IMR-90 (cell line): ENCODE data around the gene TNFRSF1B. TPM values are rescaled to one million over a fixed set of nuclear protein-coding genes. Genes with fewer than 3 reads are reported as not detected.
A peak's percentile ranks its signal among the peaks of the same experiment; 100 is the strongest.

Experiments used
- ATAC-seq: fragments of 200-7000 bp; cut with Tn5 transposase; 2 replicates; pipeline ENCODE4 v1.9.1; 2020; ENCODE audit warnings: low read depth, mild to moderate bottlenecking, moderate library complexity
- BruUV-seq: library from RNA; stranded (reverse); fragments of 400-500 nt; replicated peaks from 2 replicates; lab custom pipeline; 2021; lab: Mats Ljungman, UMichigan
- CTCF ChIA-PET: fragments of 300-600 bp; formaldehyde crosslinking; extraction: SDS; loops from one replicate; lab custom pipeline; 2021; ENCODE audit warnings: antibody characterized with exemption; lab: Yijun Ruan, JAX
- POLR2A ChIA-PET: fragments of 300-600 bp; sonication (Branson Sonifier 250); formaldehyde crosslinking; loops from one replicate; lab custom pipeline; 2022; ENCODE audit warnings: antibody characterized with exemption; ENCODE audit not compliant: unreplicated experiment; lab: Charles Lee
- DNase-seq: peaks from one replicate; pipeline ENCODE4 v3.0.0; 2013
- H2AFZ ChIP-seq: replicated peaks from 2 replicates; pipeline ENCODE3; 2013; ENCODE audit warnings: low read length, mild to moderate bottlenecking; ENCODE audit not compliant: poor library complexity
- H2AK5ac ChIP-seq: 2 replicates; pipeline ENCODE4 v1.6.1; 2013; ENCODE audit warnings: low read depth, low read length, inconsistent platforms
- H2AK9ac ChIP-seq: replicated peaks from 2 replicates; pipeline ENCODE3; 2013; ENCODE audit warnings: mild to moderate bottlenecking, low read depth, low read length, moderate library complexity; ENCODE audit not compliant: poor library complexity
- H2BK120ac ChIP-seq: 2 replicates; pipeline ENCODE4 v1.6.1; 2013; ENCODE audit warnings: low read depth, low read length, inconsistent platforms
- H2BK15ac ChIP-seq: 3 replicates; pipeline ENCODE4 v1.6.1; 2013; ENCODE audit warnings: low read depth, low read length, inconsistent platforms
- H2BK20ac ChIP-seq: 2 replicates; pipeline ENCODE4 v1.6.1; 2013; ENCODE audit warnings: low read depth, mild to moderate bottlenecking, inconsistent platforms, low read length, moderate library complexity
- H2BK5ac ChIP-seq: 2 replicates; pipeline ENCODE4 v1.6.1; 2013; ENCODE audit warnings: mild to moderate bottlenecking, low read depth, low read length, inconsistent platforms; ENCODE audit not compliant: poor library complexity, severe bottlenecking
- H3K14ac ChIP-seq: replicated peaks from 2 replicates; pipeline ENCODE4 v1.6.1; 2013; ENCODE audit warnings: low read depth, low read length, inconsistent platforms
- H3K18ac ChIP-seq: 2 replicates; pipeline ENCODE4 v1.6.1; 2013; ENCODE audit warnings: low read depth, low read length, control low read depth
- H3K23ac ChIP-seq: 2 replicates; pipeline ENCODE4 v1.6.1; 2013; ENCODE audit warnings: low read depth, low read length, inconsistent platforms
- H3K27ac ChIP-seq: 2 replicates; pipeline ENCODE4 v1.5.1; 2013; ENCODE audit warnings: mild to moderate bottlenecking, control low read depth, low read length; ENCODE audit not compliant: insufficient read depth
- H3K27me3 ChIP-seq: 2 replicates; pipeline ENCODE4 v1.6.1; 2013; ENCODE audit warnings: low read length; ENCODE audit not compliant: control insufficient read depth, insufficient read depth
- H3K36me3 ChIP-seq: 2 replicates; pipeline ENCODE4 v1.6.1; 2013; ENCODE audit warnings: low read length, mixed read lengths; ENCODE audit not compliant: control insufficient read depth, insufficient read depth
- H3K4ac ChIP-seq: 2 replicates; pipeline ENCODE4 v1.6.1; 2013; ENCODE audit warnings: low read depth, low read length, inconsistent platforms
- H3K4me1 ChIP-seq: 2 replicates; pipeline ENCODE4 v1.6.1; 2013; ENCODE audit warnings: low read length, mixed read lengths; ENCODE audit not compliant: control insufficient read depth, insufficient read depth
- H3K4me2 ChIP-seq: 2 replicates; pipeline ENCODE4 v1.6.1; 2013; ENCODE audit warnings: low read depth, mild to moderate bottlenecking, control low read depth, low read length, moderate library complexity
- H3K4me3 ChIP-seq: 2 replicates; pipeline ENCODE4 v1.5.1; 2013; ENCODE audit warnings: low read depth, mild to moderate bottlenecking, control low read depth, low read length, moderate library complexity; ENCODE audit not compliant: insufficient read depth
- H3K56ac ChIP-seq: 2 replicates; pipeline ENCODE4 v1.6.1; 2013; ENCODE audit warnings: low read length, inconsistent platforms; ENCODE audit not compliant: insufficient read depth; ENCODE audit errors: extremely low read depth
- H3K79me1 ChIP-seq, 2 experiments: 2 replicates each; pipeline ENCODE4 v1.6.1; 2013; ENCODE audit warnings: low read length in 2 of 2, inconsistent platforms in 1 of 2, low read depth in 1 of 2
- H3K9ac ChIP-seq: 2 replicates; pipeline ENCODE4 v1.6.1; 2013; ENCODE audit warnings: low read depth, low read length, control low read depth
- H3K9me1 ChIP-seq: 2 replicates; pipeline ENCODE4 v1.6.1; 2013; ENCODE audit warnings: low read length, inconsistent platforms; ENCODE audit not compliant: insufficient read depth
- H3K9me3 ChIP-seq: 2 replicates; pipeline ENCODE4 v1.6.1; 2013; ENCODE audit warnings: low read length; ENCODE audit not compliant: control insufficient read depth, insufficient read depth
- H4K20me1 ChIP-seq: 2 replicates; pipeline ENCODE4 v1.6.1; 2013; ENCODE audit warnings: low read length, inconsistent platforms; ENCODE audit not compliant: insufficient read depth
- H4K5ac ChIP-seq: 2 replicates; pipeline ENCODE4 v1.6.1; 2013; ENCODE audit warnings: mild to moderate bottlenecking, low read depth, low read length, control low read depth
- H4K8ac ChIP-seq, 2 experiments: 2 replicates each; pipeline ENCODE4 v1.6.1; 2013; ENCODE audit warnings: low read depth in 2 of 2, low read length in 2 of 2, control low read depth in 1 of 2, inconsistent platforms in 1 of 2
- H4K91ac ChIP-seq: 2 replicates; pipeline ENCODE4 v1.6.1; 2013; ENCODE audit warnings: low read depth, low read length, inconsistent platforms; ENCODE audit not compliant: insufficient read depth
- BHLHE40 ChIP-seq: fragments of 150-350 bp; IDR thresholded peaks from 2 replicates; pipeline ENCODE4 v1.6.1; 2016; ENCODE audit warnings: mild to moderate bottlenecking, low read depth, low read length
- ELK1 ChIP-seq: fragments of 150-350 bp; IDR thresholded peaks from 2 replicates; pipeline ENCODE4 v1.6.1; 2016; ENCODE audit warnings: low read depth, mild to moderate bottlenecking, low read length, moderate library complexity, borderline replicate concordance
- MAZ ChIP-seq: IDR thresholded peaks from 2 replicates; pipeline ENCODE4 v1.6.1; 2012; ENCODE audit warnings: low read depth, mild to moderate bottlenecking, low read length, improper control_type of control experiment, moderate library complexity, borderline replicate concordance
- MXI1 ChIP-seq: IDR thresholded peaks from 2 replicates; pipeline ENCODE4 v1.6.1; 2012; ENCODE audit warnings: low read depth, mild to moderate bottlenecking, low read length, moderate library complexity, borderline replicate concordance
- WGBS, 2 experiments: methylation state at CpG; one replicate each; pipeline versions ENCODE4 v1.1.5 to v1.1.7; 2013; ENCODE audit warnings: missing lambda C conversion rate in 2 of 2; ENCODE audit not compliant: insufficient read length in 1 of 2; ENCODE audit errors: extremely low coverage in 2 of 2; 5-methylcytosine and 5-hydroxymethylcytosine counted together
- dilution Hi-C: fragments of 300-500 bp; cut with HindIII; formaldehyde crosslinking; loops from one replicate; pipeline ENCODE4 v1.14.3; 2018; ENCODE audit warnings: low sequenced_read_pairs; ENCODE audit not compliant: unreplicated experiment
- in situ Hi-C: fragments of 300-500 bp; cut with MboI; formaldehyde crosslinking; loops from 3 replicates; pipeline ENCODE4 v1.14.3; 2019; ENCODE audit warnings: low sequenced_read_pairs, inconsistent platforms, mixed read lengths
- intact Hi-C: fragments of 100-400 bp; cut with micrococcal nuclease; formaldehyde crosslinking; loops from 2 replicates; pipeline ENCODE4 v1.10.0; 2022
- polyA plus RNA-seq, 3 experiments: library from polyadenylated mRNA; depleted of rRNA; stranded (reverse); fragments of >200 nt; gene quantifications; 2 replicates each; pipeline ENCODE4 v1.2.3, GENCODE V29; 2012; ENCODE audit warnings: low replicate concordance in 1 of 3
- total RNA-seq: library from RNA; depleted of rRNA; stranded (reverse); fragments of >200 nt; gene quantifications from 2 replicates; pipeline ENCODE4 v1.2.3, GENCODE V29; 2012

TNFRSF1B gene
- total and polyA plus RNA-seq, 2 of the 4 experiments (the other 2 are of a cell fraction) = 4.3 to 8.9 TPM

GRCh38 chr1:12165342-12165741 lies 1.4 kb upstream of the TNFRSF1B start:
- H4K91ac ChIP-seq = no peak overlapping the region
- ATAC-seq (no peak), DNase-seq (no peak)
- in situ Hi-C loops = no loop called here
- no peaks in the 10 kb centered on the region; the same call in 1 of the 2 replicates for H4K20me1 ChIP-seq
- no peak overlapping the region for H3K18ac ChIP-seq
- H3K56ac ChIP-seq = no peak overlapping the region
- intact Hi-C loops = no loop called here
- H2AFZ ChIP-seq = no peak overlapping the region
- H3K9me3 ChIP-seq = no peaks in the 10 kb centered on the region
- H2BK5ac ChIP-seq = no peak overlapping the region
- ChIA-PET POLR2A (no interaction called here), CTCF (no interaction called here)
- H3K9me1 ChIP-seq = peaks cover 21% of the 10 kb centered on the region
- H3K36me3 ChIP-seq = no peaks in the 10 kb centered on the region
- no peak overlapping the region for H4K5ac ChIP-seq
- H3K4me3 ChIP-seq = no peak overlapping the region
- no peak overlapping the region for H4K8ac ChIP-seq
- TF ChIP-seq MXI1 (no peak), MAZ (no peak), BHLHE40 (no peak), ELK1 (no peak)
- no peak overlapping the region for H3K14ac ChIP-seq
- H3K4me2 ChIP-seq = no peak overlapping the region
- H3K27me3 ChIP-seq = no peaks in the 10 kb centered on the region
- dilution Hi-C loops = no loop called here
- whole genome bisulfite sequencing, 2 experiments = no CpG with 5 or more reads among the region's 4 CpGs
- H2BK20ac ChIP-seq = no peak overlapping the region
- BruUV-seq = no TSS peak
- H3K4ac ChIP-seq = no peak overlapping the region; the same call in 1 of the 2 replicates
- no peak overlapping the region for H3K23ac ChIP-seq
- no peaks in the 10 kb centered on the region for H3K79me1 ChIP-seq
- H2BK120ac ChIP-seq = no peak overlapping the region; the same call in 1 of the 2 replicates
- H3K9ac ChIP-seq = no peak overlapping the region
- peaks cover 18% of the 10 kb centered on the region for H3K4me1 ChIP-seq
- H2AK5ac ChIP-seq = no peak overlapping the region
- H2AK9ac ChIP-seq = no peak overlapping the region
- H2BK15ac ChIP-seq = 0 out of 3 replicates have a peak overlapping the region, but pooled peaks have one; percentile 16
- H3K27ac ChIP-seq = no peak overlapping the region
